CD4-positive, alpha-beta T cell treated with Interleukin-10 for 1 hour (primary cell): ENCODE results near the gene SYCE1.

Source experiments
- DNase-seq: peaks from one replicate; pipeline ENCODE4 v3.0.0-alpha.2; 2020

The SYCE1 gene

GRCh38 chr10:133511408-133511807, 54.0 kb downstream of the SYCE1 start:
- DNase-seq = no peak

GRCh38 chr10:133509700-133510099, 55.7 kb downstream of the SYCE1 start:
- DNase-seq = no peak
